Tibial nerve (tissue), 4 donors: Measurements from ENCODE around the gene TOP2A.

ENCODE experiments used
- CTCF ChIP-seq, 5 experiments: fragments of 200-600 bp in 3 of 5; fragments of 450-650 bp in 2 of 5; sonication (generic) in 3 of 5; IDR thresholded peaks; one replicate each; pipeline ENCODE4 v1.5.1; 2016 to 2019; ENCODE audit warnings: antibody characterized with exemption in 5 of 5, mild to moderate bottlenecking in 3 of 5, moderate library complexity in 2 of 5
- EP300 ChIP-seq, 2 donors: sonication (generic); formaldehyde crosslinking; IDR thresholded peaks; one replicate each; pipeline ENCODE4 v1.6.1; 2017; ENCODE audit warnings: antibody characterized with exemption in 2 of 2, mild to moderate bottlenecking in 1 of 2
- POLR2A ChIP-seq, 2 donors: fragments of 450-650 bp; IDR thresholded peaks; one replicate each; pipeline ENCODE4 v1.6.1; 2017; ENCODE audit warnings: antibody characterized with exemption in 2 of 2, mild to moderate bottlenecking in 2 of 2, moderate library complexity in 2 of 2

GRCh38 chr17:40415390-40415789 lies 2.3 kb downstream of the TOP2A start:
- TF ChIP-seq POLR2A (IDR thresholded peaks at IDR 0.05): no peak
- TF ChIP-seq CTCF (IDR thresholded peaks at IDR 0.05): peak; percentile 48 to 76 (median 64)
- no peak for TF ChIP-seq EP300 (IDR thresholded peaks at IDR 0.05)
